Activated effector memory CD4-positive, alpha-beta T cell treated with anti-CD3 and anti-CD28 coated beads, Interleukin-2, amount 50 U/mL, for 16 hours (primary cell): ENCODE results near the gene SLC25A29.

Experiments
- DNase-seq: peaks from one replicate; pipeline ENCODE4 v3.0.0-alpha.2; 2020

Gene SLC25A29

DNA sequence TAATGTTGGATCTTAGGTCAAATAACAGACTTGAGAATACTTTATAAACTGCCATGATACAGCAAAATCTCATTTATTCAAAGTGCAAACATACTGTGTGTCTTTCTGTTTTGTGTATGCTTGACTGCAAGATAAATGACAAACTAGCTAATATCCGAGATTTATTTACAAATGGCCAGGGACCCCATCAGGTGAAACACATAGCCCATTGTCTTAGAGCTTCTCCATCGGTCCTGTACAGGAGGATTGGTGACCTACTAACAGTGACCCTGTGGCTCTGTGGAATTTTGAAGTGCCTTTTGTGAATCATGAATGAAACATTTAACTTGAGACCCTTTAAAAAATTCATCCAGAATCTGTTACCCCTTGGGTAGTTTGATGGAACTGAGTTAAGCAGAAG is 27.1 kb downstream of the SLC25A29 start:
- DNase-seq = peak; percentile 21

GRCh38 chr14:100278702-100279101 is 27.5 kb downstream of the SLC25A29 start:
- peak; percentile 62 for DNase-seq

DNA sequence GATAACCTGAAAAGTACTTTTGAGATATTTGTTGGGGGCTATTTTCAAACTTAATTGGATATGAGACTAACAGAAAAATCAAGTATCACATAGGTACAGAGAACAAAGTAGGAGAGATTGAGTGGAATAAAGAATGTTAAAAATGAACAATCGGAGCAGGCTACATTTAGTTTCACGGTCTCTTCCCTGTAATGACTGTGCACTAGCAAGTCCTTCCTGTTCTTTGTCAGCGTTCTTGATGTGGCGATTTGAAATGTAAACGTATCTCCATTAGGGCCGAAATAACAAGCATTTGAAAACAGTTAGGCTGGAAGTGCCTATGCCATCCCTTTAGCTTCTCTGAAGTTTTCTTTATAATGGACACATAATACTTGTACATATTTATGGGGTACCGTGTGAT is 31.0 kb downstream of the SLC25A29 start:
- peak; percentile 6 for DNase-seq

DNA sequence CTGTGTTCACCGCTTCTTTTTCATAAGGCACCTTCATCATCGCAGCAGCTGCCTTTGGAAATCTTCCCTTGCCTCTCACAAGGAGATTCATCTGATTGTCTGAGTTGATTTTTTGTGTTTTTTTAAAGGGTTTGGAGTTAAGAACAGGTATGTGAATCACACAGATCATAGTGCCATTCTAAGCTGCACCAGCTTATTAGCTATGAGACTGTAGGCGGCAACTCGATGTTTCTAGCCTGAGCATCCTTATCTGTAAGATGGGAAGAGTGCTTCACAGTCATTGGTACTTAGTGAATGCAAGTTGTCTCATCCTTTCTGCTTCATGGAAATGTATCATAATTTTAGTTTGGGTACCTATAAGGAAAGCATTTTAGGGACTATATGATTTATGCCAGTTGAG is 32.0 kb downstream of the SLC25A29 start:
- no peak for DNase-seq

GRCh38 chr14:100271247-100271939 is 34.9 kb downstream of the SLC25A29 start:
- peak; percentile 67 for DNase-seq

- no peak for DNase-seq
Measured at GRCh38 chr14:100268591-100269207, 37.5 kb downstream of the SLC25A29 start.

- no peak for DNase-seq
Measured at GRCh38 chr14:100267990-100268389, 38.3 kb downstream of the SLC25A29 start.

- DNase-seq = no peak
Measured at GRCh38 chr14:100263141-100263540, 43.1 kb downstream of the SLC25A29 start.

DNA sequence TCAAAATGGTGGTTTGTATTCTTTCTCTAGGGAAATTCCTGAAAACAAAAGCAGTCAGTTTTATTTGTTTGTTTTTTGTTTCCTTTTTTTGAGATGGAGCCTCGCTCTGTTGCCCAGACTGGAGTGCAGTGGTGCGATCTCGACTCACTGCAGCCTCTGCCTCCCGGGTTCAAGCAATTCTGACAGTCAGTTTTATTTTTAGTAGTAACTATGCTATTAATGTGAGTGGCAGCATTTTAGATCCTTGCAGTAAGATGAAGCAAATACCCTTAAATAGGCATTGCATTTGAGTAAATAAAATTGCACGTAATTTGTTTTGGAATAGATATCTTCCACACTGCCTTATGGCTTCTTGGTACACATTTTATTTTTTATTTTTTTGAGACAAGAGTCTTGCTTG is 43.7 kb downstream of the SLC25A29 start:
- no peak for DNase-seq

- DNase-seq = no peak
Measured at GRCh38 chr14:100261621-100262020, 44.6 kb downstream of the SLC25A29 start.

- no peak for DNase-seq
Measured at GRCh38 chr14:100256339-100256895, 49.8 kb downstream of the SLC25A29 start.

DNA sequence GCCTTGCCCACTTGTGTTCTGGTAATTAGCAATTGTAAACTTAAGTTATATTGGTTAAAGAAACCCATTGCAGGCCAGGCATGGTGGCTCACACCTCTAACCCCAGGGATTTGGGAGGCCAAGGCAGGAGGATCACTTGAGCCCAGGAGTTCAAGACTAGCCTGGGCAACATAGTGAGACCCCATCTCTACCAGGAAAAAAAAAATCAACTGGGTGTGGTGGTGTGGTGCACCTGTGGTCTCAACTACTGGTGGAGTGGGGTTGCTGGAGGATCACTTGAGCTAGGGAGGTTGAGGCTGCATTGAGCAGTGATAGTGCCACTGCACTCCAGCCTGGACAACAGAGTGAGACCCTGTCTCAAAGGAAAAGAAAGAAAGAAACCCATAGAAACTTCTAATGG is 53.6 kb downstream of the SLC25A29 start:
- no peak for DNase-seq

- DNase-seq = no peak
Measured at GRCh38 chr14:100250732-100251465, 55.3 kb downstream of the SLC25A29 start.

DNA sequence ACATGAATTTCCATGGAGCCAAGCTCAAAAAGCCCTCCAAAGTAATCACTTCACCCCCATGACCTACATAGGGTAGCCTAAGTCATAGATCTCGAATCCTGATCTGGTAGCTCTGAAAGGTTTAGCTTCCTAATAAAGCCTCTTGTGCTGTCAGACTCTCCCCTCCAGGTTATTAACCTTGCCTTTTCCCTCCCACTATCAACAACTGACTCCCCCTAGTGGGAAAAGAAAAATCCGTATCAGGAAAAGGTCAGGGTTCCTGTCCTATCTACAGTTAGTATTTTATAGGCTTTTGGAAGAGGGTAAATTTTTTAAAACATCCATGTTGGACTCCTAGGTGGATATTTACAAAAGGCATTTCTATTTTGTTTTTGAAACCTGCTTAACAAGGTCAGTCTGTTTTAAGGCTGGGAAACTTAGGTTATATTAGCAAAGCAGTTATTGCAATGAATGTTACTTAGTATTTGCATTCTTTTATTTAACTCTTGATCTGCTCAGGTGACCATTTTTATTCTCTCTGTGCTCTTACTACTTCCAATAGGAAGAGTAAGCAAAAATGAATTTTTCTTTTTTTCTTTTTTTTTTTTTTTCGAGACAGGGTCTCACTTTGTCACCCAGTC is 59.3 kb downstream of the SLC25A29 start:
- no peak for DNase-seq

GRCh38 chr14:100243020-100243419 is 63.2 kb downstream of the SLC25A29 start:
- DNase-seq = no peak

- DNase-seq = no peak
Measured at GRCh38 chr14:100241279-100241678, 65.0 kb downstream of the SLC25A29 start.
